Tibial nerve (tissue), 4 donors: ENCODE data around the gene E2F2. TPM values are rescaled to one million over a fixed set of nuclear protein-coding genes. Genes with fewer than 3 reads are reported as not detected.
A peak's percentile ranks its signal among the peaks of the same experiment; 100 is the strongest.

Experiments
- DNase-seq, 2 donors: peaks; one replicate each; pipeline ENCODE4 v3.0.0-alpha.2; 2019; ENCODE audit warnings: low spot score in 2 of 2
- H3K27ac ChIP-seq, 4 donors: fragments of 200-600 bp; sonication (generic) in 3 of 4; one replicate each; pipeline ENCODE4 v1.5.1; 2017 to 2019; ENCODE audit warnings: mild to moderate bottlenecking in 1 of 4
- H3K27me3 ChIP-seq, 2 donors: fragments of 200-600 bp; sonication (generic) in 1 of 2; one replicate each; pipeline versions ENCODE4 v1.5.1 to v1.6.0; 2017 to 2019
- H3K36me3 ChIP-seq, 3 donors: fragments of 200-600 bp; sonication (generic); one replicate each; pipeline ENCODE4 v1.5.1; 2018 to 2019
- H3K4me1 ChIP-seq, 4 donors: fragments of 200-600 bp; sonication (generic) in 3 of 4; one replicate each; pipeline ENCODE4 v1.5.1; 2017 to 2019
- H3K4me3 ChIP-seq, 4 donors: fragments of 200-600 bp; sonication (generic) in 3 of 4; one replicate each; pipeline ENCODE4 v1.5.1; 2017 to 2019; ENCODE audit warnings: mild to moderate bottlenecking in 1 of 4, moderate library complexity in 1 of 4
- H3K9me3 ChIP-seq, 4 donors: fragments of 200-600 bp; sonication (generic) in 3 of 4; one replicate each; pipeline ENCODE4 v1.5.1; 2017 to 2019
- CTCF ChIP-seq, 5 experiments: fragments of 200-600 bp in 3 of 5; fragments of 450-650 bp in 2 of 5; sonication (generic) in 3 of 5; IDR thresholded peaks; one replicate each; pipeline ENCODE4 v1.5.1; 2016 to 2019; ENCODE audit warnings: antibody characterized with exemption in 5 of 5, mild to moderate bottlenecking in 3 of 5, moderate library complexity in 2 of 5
- EP300 ChIP-seq, 2 donors: sonication (generic); formaldehyde crosslinking; IDR thresholded peaks; one replicate each; pipeline ENCODE4 v1.6.1; 2017; ENCODE audit warnings: antibody characterized with exemption in 2 of 2, mild to moderate bottlenecking in 1 of 2
- POLR2A ChIP-seq, 2 donors: fragments of 450-650 bp; IDR thresholded peaks; one replicate each; pipeline ENCODE4 v1.6.1; 2017; ENCODE audit warnings: antibody characterized with exemption in 2 of 2, mild to moderate bottlenecking in 2 of 2, moderate library complexity in 2 of 2
- WGBS, 2 donors: methylation state at CpG; one replicate each; pipeline ENCODE4 v1.1.5; 2018; 5-methylcytosine and 5-hydroxymethylcytosine counted together
- total RNA-seq, 4 donors: library from RNA; depleted of rRNA; stranded (reverse); fragments of >200 nt; gene quantifications; one replicate each; pipeline ENCODE4 v1.1.0, GENCODE V29; 2016

E2F2 gene
- total RNA-seq, 4 donors from 2014 or later = 0.20 to 0.30 (median 0.21) TPM; not detected in 1

GRCh38 chr1:23524163-23524562 is 6.9 kb downstream of the E2F2 start:
- no peaks in the 10 kb centered on the region for H3K27me3 ChIP-seq
- no peaks in the 10 kb centered on the region for H3K9me3 ChIP-seq
- peak overlapping the region in 1 of 4 donors; percentile 35 for H3K27ac ChIP-seq
- H3K4me1 ChIP-seq = peaks cover 0 to 34% (median 25%) of the 10 kb centered on the region in 4 donors
- no peaks in the 10 kb centered on the region for H3K36me3 ChIP-seq
- H3K4me3 ChIP-seq = no peak overlapping the region
- WGBS, 2 donors = 80 to 88% methylated on average over 2 to 3 of the region's 3 CpGs
- DNase-seq = no peak
- TF ChIP-seq CTCF (IDR thresholded peaks at IDR 0.05) (no peak), POLR2A (IDR thresholded peaks at IDR 0.05) (no peak), EP300 (IDR thresholded peaks at IDR 0.05) (no peak)

- Histone ChIP-seq H3K4me1 (peaks cover 0 to 21% (median 12%) of the 10 kb centered on the region in 4 donors), H3K4me3 (no peak overlapping the region), H3K36me3 (no peaks in the 10 kb centered on the region), H3K27me3 (no peaks in the 10 kb centered on the region), H3K27ac (no peak overlapping the region), H3K9me3 (no peaks in the 10 kb centered on the region)
- WGBS, 2 donors = 82 to 85% methylated on average over 7 of the region's 7 CpGs
- TF ChIP-seq EP300 (IDR thresholded peaks at IDR 0.05) (no peak), CTCF (IDR thresholded peaks at IDR 0.05) (no peak), POLR2A (IDR thresholded peaks at IDR 0.05) (no peak)
- no peak for DNase-seq
Observed at GRCh38 chr1:23522244-23522982, 8.6 kb downstream of the E2F2 start.

GRCh38 chr1:23521588-23521987 is 9.4 kb downstream of the E2F2 start:
- H3K27me3 ChIP-seq = no peaks in the 10 kb centered on the region
- no peak overlapping the region for H3K27ac ChIP-seq
- TF ChIP-seq CTCF (IDR thresholded peaks at IDR 0.05) (no peak), EP300 (IDR thresholded peaks at IDR 0.05) (no peak), POLR2A (IDR thresholded peaks at IDR 0.05) (no peak)
- no peak for DNase-seq
- no peaks in the 10 kb centered on the region for H3K36me3 ChIP-seq
- WGBS, 2 donors = 92 to 93% methylated on average over 16 of the region's 16 CpGs
- no peaks in the 10 kb centered on the region for H3K9me3 ChIP-seq
- no peak overlapping the region for H3K4me3 ChIP-seq
- peaks cover 0 to 17% (median 11%) of the 10 kb centered on the region in 4 donors for H3K4me1 ChIP-seq

DNA sequence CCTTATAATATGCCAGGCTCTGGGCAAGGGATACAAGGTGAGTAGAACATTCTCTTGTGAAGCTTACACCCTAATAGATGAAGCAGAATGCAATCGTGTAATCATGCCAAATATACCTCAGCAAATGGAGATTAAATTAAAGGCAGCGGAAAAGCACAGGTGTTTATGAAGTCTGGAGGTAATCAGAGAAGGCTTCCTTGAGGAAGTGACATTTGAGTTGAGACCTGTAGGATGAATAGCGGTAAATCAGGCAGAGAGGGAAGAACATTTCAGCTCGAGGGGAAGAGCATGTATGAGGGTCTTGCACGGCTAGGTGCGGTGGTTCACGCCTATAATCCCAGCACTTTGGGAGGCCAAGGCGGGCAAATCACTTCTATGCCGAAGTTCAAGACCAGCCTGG is 13.5 kb downstream of the E2F2 start:
- no peak overlapping the region for H3K4me3 ChIP-seq
- H3K9me3 ChIP-seq = no peaks in the 10 kb centered on the region
- DNase-seq = no peak
- no peaks in the 10 kb centered on the region for H3K36me3 ChIP-seq
- H3K4me1 ChIP-seq = no peaks in the 10 kb centered on the region
- no peak for TF ChIP-seq CTCF (IDR thresholded peaks at IDR 0.05)
- TF ChIP-seq POLR2A (IDR thresholded peaks at IDR 0.05) = no peak
- no peak for TF ChIP-seq EP300 (IDR thresholded peaks at IDR 0.05)
- H3K27me3 ChIP-seq = no peaks in the 10 kb centered on the region
- 91 to 96% methylated on average over 9 of the region's 9 CpGs for WGBS, 2 donors
- H3K27ac ChIP-seq = no peak overlapping the region

DNA sequence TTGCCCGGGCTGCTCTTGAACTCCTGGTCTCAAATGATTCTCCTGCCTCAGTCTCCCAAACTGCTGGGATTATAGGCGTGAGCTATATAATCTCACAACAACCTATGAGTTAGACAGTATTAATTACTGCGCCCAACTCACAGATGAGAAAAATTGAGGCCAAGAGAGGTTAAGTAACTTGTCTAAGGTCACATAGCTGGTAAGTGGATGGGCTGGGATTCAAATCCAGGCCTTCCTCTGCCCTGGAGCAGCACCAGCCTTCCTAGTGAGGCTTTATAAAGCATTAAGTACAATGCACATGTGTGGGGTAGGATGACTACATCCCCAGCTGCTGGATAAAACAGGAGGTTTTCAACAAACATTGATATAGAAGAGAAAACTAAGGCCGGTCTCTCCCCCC is 15.1 kb downstream of the E2F2 start:
- H3K4me1 ChIP-seq = no peaks in the 10 kb centered on the region
- H3K27me3 ChIP-seq = no peaks in the 10 kb centered on the region
- no peaks in the 10 kb centered on the region for H3K9me3 ChIP-seq
- 96 to 98% methylated on average over 4 of the region's 4 CpGs for WGBS, 2 donors
- no peak overlapping the region for H3K27ac ChIP-seq
- no peaks in the 10 kb centered on the region for H3K36me3 ChIP-seq
- no peak overlapping the region for H3K4me3 ChIP-seq
- no peak for TF ChIP-seq POLR2A (IDR thresholded peaks at IDR 0.05)
- no peak for TF ChIP-seq EP300 (IDR thresholded peaks at IDR 0.05)
- no peak for TF ChIP-seq CTCF (IDR thresholded peaks at IDR 0.05)
- DNase-seq = no peak
